NCI-H146 (cell line): ENCODE data around the gene WDR93.
"Not testable (repeated sequence)": the region's sequence is repeated elsewhere in the genome, so short reads cannot be mapped to it uniquely, and the experiment has no call there.

Experiments used
- DNase-seq: peaks from one replicate; lab custom pipeline; 2025; lab: John Stamatoyannopoulos, UW

The WDR93 gene

DNA sequence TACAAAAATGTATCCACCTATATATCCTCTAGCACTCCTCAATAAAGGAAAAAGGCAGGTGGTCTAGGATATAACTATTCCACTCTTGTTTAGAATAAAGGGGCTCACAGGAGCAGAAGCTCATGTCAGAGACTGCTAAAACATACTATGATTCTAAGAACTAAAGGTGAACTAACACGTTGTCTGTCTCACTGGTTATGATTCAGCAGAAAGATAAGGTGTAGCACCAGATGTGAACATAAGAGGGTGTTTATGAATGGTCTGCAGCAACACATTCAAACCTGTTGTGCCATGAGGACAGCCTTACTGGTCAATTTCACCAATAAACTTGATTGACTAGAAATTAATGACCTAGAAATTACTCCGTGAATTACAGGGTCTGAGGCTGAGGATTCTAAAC lies 4.6 kb upstream of the WDR93 start:
- no peak for DNase-seq

DNA sequence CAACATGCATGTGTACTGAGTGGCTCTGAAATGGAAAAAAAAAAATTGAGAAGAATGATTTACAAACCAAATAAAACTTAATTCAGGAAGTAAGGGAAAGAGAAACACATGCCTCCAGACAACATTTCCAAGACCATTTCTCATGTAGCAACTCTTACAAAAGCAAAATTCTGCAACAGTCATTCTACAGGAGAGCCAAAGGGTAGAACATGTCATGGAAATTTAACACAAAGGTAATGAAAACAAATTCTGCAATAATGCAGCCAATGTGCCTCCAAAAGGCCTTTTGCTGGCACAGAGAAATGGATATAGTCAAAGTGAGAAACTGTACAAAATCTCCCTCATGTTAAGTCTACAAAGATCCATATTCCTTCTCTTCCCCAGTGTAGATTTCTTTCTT lies 4.1 kb upstream of the WDR93 start:
- no peak for DNase-seq

DNA sequence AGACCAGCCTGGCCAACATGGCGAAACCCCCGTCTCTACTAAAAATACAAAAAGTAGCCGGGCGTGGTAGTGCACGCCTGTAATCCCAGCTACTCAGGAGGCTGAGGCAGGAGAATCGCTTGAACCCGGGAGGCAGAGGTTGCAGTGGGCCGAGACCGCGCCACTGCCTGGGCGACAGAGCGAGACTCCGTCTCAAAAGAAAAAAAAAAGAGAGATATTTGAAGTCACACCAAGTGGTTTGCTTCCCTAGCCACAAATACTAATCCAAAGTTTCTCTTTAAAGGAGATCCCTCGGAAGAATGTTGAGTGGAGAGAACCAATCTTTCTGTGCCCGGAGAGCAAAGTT lies 708 bp upstream of the WDR93 start:
- DNase-seq, result not testable (repeated sequence)

DNA sequence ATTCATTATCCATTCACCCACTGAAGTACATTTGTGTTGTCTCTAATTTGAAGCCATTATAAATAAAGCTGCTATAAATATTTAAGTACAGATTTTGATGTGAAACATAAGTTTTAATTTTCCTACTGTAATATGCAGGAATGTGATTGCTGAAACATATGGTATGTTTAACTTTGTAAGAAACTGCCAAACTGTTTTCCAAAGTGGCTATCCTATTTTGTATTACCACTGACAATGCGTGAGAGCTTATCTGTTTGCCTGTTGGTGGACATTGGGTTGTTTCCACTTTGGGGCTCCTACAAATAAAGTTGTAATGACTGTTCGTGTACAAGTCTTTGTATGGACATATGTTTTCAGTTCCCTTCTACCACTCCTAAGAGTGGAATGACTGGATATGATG lies 2.5 kb downstream of the WDR93 start:
- DNase-seq, result no peak

DNA sequence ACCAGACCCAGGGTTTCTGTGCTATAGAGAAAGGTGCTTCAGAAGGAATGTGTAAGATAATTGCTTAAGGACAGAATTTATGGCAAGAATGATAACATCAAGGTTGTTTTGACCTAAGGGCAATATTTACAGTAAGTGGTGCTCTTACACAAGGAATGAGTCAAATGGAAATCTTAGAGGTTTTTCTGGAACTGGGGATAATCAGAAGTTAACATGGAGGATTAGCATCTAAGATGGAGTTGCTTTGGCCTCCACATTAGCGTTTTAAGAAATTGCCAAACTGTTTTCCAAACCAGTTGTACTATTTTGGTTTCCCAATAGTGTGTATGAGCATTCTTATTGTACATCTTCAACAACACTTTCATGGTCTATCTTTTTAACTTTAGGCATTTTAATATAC lies 3.1 kb downstream of the WDR93 start:
- no peak for DNase-seq

DNA sequence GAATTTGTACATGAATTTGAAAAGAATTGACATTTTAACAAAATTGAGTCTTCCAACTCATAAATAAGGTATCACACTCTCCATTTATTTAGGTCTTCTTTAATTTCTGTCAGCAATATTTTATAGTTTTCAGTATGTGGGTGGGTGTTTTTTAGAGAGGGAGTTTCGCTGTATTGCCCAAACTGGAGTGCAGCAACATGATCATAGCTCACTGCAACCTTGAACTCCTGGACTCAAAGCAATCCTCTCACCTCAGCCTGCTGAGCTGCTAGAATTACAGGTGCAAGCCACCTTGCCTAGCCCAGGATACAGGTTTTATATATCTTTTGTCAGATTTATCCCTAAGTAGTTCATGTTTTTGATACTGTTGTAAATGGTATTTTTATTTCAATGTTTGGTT lies 4.6 kb downstream of the WDR93 start:
- no peak for DNase-seq

DNA sequence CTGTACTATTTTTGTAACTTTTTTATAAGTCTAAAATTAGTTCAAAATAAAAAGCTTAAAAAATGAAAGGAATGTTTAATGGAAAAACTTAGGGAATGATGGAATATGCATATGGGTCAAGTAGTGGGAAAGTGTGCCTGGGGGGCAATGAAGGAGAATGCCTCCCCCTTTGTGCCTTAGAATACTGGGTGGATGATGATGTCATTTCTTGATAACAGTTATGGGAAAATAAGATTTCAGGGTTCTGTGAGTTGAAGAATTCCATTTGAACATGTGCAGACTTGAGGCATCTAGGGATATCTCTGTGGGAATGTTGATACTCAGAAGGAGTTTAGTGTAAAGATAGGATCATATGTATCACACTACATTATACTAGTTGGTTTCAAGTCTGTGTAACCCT lies 13.8 kb downstream of the WDR93 start:
- DNase-seq, result no peak

DNA sequence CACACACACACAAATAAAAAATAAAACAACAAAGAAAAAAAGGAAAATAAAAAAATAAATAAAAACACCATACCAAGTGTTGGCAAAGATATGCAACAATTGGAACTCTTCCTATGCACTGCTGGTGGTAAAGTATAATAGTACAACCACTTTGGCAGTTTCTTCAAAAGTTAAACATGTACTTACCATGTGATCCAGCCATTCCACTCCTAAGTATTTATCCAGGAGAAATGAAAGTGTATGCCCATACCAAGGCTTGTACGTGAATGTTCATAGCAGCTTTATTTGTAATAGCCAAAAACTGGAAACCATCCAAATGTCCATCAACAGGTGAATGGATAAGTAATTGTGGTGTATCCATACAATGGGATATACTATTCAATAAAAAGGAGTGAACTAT lies 17.0 kb downstream of the WDR93 start:
- no peak for DNase-seq

DNA sequence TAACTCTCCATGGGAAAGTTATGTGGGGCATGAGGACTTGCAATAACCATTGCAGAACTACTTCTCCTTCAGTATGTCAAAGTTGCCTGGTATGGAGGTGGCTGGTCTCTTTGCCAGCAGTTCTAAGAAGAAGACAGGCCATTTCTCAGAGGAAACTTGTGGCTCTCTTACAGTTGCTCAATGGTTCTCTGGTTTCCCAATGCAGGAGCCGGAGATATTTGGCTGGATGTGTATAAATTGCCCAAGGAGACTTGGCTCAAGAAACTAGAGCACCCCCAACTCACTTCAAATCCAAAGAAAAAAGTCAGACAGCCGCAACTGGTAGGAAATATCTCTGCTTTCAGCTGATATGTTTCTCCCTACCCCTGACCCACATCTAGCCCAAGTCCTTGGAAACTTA lies 24.2 kb downstream of the WDR93 start:
- no peak for DNase-seq

DNA sequence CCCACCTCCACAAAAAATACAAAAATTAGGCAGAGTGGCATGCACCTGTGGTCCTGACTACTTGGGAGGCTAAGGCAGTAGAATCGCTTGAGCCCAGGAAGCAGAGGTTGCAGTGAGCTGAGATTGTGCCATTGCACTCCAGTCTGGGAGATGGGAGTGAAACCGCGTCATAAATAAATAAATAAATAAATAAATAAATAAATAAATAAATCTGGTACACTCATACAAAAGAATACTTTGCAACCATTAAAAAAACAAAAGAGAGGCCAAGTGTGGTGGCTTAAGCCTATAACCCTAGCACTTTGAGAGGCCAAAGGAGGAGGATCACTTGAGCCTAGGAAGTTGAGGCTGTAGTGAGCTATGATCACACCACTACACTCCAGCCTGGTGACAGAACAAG lies 32.4 kb downstream of the WDR93 start:
- no peak for DNase-seq

DNA sequence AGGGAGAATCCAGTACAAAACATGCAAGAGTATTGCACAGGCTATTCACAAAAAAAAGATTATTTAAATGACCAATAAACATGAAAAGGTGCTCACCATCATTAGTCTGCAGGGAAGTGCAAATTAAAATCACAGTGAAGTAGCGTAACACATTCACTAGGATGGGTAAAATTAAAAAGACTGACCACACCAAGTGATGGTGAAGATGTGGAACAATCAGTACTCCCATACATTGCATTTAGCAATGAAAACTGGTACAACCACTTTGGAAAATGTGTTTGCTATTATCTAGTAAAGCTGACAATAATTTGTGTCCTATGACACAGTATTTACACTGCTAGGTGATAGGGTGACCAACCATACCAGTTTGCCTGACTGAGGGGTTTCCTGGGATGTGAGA lies 34.0 kb downstream of the WDR93 start:
- no peak for DNase-seq

DNA sequence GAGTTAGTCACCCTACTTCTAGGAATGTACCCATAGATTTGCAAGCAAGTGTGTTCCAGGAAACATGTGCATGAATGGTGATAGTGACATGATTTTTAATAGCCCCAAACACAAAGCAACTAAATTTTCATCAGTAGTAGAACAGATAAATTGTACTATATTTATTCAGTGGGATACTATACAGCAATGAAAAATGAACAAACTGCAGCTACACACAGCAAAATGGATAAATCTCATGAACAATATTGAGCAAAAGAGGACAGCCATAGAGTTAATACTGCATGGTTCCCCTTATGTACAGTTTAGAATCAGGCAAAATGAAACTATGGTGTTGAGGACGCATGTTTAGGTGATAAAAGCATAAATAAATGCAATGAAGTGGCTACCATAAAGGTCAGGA lies 34.5 kb downstream of the WDR93 start:
- no peak for DNase-seq

DNA sequence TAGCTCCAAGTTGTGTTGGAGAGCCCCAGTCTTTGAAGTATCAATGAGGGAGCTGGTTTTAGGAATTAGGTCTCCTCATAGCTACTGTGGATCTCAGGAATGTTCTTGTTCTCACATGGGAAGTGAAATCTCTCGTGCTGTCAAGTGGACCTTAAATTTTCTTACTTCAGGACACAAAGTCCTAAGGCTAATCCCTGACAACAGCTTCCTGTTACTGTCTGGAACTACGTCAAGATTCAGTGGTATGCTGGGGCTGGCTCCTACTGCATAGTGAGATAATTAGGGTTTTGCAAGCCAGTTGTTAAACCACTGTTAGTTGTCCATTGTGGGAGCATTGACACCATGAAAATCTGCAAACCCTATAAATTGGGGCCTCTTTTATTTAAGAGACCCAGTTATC lies 37.6 kb downstream of the WDR93 start:
- DNase-seq, result no peak

DNA sequence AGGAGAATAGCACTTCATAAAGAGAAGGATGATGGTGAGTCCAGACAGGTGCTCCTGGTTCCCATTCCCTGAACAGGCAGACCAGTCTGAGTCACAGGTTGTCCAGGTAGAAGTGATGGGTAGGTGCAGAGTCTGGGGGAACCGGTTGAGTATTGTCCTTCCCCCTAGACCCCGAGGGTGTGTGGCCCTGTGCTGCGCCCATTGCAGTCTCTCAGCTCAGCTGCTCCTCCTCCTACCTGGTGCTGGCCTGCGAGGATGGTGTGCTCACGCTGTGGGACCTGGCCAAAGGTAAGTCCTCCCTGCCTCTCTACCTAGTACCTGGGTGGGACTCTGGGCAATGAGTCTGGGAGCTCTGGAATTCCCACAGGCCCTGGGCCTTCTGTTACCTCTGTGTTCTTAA lies 40.7 kb downstream of the WDR93 start:
- DNase-seq, result no peak

DNA sequence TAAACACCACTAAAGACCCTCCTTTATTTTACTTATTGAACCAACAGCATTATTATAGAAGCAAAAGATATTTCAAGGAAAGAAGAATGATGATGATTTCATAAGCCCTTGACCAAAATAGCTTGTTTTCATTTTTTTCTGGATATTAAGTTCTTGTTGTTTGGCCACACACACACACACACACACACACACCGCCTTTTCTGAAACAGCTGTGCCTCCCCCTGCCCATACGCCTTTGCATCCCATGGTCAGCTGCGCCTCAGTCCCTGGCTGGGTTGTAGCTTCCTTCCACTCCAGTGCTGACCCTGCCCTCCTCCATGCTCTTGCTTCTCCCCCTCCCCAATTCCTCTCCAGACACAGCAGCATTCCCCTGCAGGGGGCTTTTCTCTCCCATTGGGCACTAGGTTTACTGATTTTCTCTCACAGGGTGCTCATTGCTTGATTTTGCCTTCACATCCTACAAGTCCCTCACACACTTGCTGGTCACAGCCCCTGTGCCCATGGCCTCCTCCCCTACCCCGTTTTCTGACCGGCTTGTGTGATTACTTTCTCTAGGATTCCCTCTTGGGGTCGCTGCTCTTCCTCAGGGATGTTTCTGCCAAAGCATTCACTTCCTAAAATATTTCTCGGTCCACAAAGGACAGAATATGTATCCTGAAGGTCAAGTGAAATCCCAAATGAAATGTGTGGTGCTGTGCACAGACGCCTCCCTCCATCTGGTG lies 42.0 kb downstream of the WDR93 start:
- DNase-seq, result no peak

DNA sequence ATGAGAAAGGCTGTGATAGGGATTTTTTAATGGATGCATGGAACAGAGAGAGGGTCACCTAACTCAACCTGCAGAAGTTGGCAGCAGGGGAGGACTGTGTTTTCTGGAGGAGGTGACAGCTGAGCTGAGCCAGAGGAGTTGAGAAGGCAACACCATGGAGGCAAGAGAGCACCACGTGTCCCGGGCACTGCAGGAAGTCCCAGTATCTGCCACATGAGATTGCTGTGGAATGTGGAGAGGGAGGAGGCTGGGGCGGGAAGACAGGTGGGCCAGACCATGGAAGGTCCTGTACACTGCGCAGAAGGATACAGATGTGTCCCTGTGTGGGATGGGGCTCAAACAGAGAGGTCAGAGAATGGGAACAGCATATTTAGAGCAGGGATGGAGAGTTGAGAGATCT lies 45.2 kb downstream of the WDR93 start:
- no peak for DNase-seq

DNA sequence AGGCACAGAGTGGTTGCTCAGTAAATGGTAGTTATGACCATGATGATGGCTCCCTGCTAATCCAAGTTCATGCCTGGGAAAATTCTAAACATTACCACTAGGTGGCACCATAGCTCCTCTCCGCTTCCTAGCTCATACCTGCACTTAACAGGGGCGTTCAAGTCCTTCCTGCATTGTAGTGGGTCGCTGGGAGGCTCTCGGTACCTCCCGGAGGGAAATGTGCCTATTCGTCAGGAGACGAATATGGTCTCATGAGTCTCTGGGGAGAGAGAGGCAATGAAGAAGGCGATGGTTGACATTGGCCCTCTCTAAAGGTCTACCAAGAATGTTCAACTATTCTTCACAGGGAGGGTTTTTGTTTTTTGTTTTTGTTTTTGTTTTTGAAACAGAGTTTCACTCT lies 49.5 kb downstream of the WDR93 start:
- DNase-seq, result peak; percentile 66

DNA sequence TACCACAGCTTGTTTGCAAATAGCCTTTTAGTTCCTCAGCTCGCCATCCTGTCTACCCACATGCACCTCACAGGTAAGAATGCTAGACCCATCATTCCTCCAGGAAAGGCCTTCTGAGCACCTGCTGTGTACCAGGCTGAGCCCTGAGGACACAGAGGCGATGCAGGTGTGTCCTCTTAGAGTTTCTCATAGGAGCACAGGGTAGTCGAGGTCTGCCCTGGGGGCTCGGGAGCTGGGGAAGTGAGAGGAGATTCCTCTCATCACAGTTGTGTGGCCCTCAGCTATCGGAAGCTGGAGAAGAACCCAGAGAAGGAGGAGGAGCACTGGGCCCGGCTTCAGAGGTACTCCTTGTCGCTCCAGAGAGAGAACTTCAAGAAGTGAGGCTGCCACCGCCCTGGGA lies 52.4 kb downstream of the WDR93 start:
- no peak for DNase-seq

DNA sequence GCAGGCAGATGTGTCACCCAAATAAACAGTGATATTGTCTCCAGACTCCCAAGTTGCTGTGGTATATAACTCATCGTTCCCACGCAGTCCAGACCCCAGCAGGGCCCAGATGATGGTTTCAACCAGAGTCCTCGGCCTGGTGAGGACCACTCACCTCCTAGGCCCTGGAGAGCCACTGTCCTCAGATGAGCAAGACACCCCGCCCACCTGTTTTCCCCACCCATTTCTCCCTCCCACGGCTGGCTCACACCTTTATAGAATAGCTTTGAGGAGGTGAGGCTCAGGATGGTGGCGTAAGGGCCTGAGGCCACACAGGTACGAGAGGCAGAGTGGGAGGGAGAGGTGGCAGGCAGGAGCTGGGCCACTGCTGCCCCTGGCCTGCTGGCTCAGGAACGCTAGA lies 53.0 kb downstream of the WDR93 start:
- no peak for DNase-seq

DNA sequence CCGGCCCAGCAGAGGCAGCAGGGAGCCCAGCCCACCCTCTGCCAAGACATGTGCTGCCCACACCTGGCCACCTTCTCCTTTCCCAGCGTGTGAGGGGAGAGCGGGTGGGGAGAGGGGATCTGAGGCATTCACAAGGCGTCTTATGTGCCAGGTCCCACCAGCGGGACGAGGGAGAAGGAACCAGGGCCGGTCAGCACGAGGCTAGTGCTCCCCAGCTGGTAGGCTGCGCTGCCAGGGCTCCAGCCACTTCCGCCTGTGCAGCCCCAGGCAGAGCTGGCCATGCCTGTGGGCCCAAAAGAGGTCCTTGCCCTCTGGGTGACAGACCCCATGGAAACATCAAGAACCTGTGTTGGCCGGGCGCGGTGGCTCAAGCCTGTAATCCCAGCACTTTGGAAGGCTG lies 54.5 kb downstream of the WDR93 start:
- DNase-seq, result no peak

DNA sequence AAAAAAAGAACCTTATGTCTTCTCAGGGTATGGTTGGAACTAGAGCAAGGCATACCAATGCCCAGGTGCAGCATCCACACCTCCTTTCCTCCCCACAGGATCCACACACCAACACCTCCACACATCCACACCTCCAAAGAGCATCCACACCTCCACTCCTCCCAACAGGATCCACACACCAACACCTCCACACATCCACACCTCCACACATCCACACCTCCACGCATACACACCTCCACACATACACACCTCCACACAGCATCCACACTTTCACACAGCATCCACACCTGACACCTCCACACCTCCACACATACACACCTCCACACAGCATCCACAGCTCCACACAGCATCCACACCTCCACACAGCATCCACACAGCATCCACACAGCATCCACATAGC lies 55.2 kb downstream of the WDR93 start:
- DNase-seq, result no peak

DNA sequence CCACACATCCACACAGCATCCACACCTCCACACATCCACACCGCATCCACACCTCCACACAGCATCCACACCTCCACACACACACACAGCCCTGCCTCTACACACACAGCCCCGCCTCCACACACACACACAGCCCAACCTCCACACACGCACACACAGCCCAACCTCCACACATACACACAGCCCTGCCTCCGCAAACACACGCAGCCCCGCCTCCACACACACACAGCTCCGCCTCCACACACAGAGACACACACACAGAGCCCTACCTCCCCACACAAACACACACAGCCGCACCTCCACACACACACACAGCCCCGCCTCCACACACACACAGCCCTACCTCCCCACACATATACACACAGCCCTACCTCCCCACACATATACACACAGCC lies 55.8 kb downstream of the WDR93 start:
- DNase-seq, result no peak

DNA sequence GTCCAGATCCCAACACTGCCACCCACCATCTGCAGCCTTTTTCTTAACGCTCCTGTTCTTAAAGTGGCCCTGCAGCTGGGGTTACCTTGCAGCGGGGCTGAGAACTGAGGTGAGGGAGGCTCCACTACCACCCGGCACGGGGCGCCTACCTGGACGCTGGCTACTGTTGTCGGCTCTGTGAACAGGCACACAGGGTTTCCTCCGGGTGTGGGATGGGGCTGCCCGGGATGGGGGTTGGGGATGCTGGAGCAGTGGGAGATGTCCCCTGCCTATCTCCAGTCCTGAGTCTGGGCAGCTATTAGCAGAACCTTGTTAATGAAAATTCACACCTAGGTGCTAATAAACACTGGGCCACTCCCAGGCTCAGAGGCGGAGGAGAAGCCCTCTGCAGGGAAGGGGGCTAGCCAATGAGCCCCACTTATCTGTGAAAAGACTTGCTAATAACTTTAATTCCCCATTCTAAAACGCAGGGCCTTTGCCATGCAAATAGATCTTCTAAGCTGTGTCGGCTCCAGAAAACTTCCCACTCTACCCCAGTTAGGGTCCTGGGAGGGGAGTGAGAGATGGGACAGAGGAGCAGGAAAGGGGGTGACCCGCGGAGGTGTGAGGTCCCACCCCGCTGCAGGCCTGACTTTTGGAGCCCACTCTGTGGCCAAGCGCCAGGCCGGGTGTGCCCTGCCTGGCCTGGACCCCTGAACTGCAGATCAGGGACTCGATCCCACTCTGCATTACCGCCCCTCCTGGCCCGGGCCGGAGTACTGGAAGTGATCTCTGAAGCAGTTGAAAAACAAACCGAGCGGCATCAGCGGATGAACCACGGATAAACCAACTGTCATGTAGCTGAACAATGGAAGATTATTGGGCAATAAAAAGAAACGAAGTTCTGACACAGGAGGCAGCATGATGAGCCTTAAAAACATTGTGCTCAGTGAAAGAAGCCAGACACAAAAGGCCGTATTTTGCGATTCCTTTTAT lies 57.4 kb downstream of the WDR93 start:
- DNase-seq, result no peak

DNA sequence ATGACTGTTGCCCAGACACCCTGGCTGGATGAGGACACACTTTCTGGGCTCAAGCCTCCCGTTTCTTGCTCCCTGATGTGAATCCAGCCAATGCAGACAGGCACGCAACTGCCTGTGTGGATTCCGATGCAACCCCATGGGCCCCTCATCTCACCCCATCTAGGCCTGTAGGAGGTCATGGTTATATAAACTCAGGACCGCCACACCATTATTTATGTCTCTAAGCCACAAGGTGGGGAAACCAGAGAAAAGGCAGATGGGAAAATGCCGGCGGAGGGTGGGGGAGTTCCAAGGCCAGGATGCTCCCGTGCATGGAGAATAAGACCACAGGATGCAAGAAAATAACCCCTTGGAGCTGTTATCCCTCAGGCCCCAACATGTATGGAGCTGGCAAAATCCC lies 58.4 kb downstream of the WDR93 start:
- DNase-seq, result no peak
